ENCODE measurements around the gene KRTAP12-1.
"Not testable (repeated sequence)": the region's sequence is repeated elsewhere in the genome, so short reads cannot be mapped to it uniquely, and the experiment has no call there.

Gene KRTAP12-1

DNA sequence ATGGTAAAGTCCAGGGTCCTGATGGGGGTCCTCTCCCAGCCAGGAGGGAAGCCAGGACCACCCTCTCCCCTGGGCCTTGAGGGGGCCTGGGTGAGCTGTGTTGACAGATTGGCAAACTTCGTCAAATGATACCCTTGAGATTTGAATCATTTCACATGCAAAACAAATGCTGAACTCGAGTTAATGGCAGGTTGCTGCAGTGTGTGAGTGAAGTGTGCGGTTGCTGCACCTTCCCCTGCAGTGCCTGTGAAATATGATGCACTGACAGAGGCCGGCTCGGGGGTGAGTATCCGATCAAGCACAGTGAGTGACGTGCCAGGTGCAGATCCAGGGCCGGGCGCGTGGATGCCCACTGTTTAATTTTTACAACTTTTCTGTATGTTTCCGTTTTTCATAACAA, 5.7 kb upstream of the KRTAP12-1 start:
- H3K27me3 ChIP-seq, result no peaks in the 10 kb centered on the region
- no peaks in the 10 kb centered on the region for H3K4me1 ChIP-seq
- no peak for TF ChIP-seq Cebpa-rat (IDR thresholded peaks at IDR 0.05)
- no peak overlapping the region for H3K9ac ChIP-seq
- H3K36me3 ChIP-seq, result no peaks in the 10 kb centered on the region
- no peak overlapping the region for H3K4me3 ChIP-seq
- no peak overlapping the region for H3K4me2 ChIP-seq
- H3K27ac ChIP-seq, result no peak overlapping the region
- peaks cover 4% of the 10 kb centered on the region for H3K9me3 ChIP-seq
- H4K20me1 ChIP-seq, result no peaks in the 10 kb centered on the region

DNA sequence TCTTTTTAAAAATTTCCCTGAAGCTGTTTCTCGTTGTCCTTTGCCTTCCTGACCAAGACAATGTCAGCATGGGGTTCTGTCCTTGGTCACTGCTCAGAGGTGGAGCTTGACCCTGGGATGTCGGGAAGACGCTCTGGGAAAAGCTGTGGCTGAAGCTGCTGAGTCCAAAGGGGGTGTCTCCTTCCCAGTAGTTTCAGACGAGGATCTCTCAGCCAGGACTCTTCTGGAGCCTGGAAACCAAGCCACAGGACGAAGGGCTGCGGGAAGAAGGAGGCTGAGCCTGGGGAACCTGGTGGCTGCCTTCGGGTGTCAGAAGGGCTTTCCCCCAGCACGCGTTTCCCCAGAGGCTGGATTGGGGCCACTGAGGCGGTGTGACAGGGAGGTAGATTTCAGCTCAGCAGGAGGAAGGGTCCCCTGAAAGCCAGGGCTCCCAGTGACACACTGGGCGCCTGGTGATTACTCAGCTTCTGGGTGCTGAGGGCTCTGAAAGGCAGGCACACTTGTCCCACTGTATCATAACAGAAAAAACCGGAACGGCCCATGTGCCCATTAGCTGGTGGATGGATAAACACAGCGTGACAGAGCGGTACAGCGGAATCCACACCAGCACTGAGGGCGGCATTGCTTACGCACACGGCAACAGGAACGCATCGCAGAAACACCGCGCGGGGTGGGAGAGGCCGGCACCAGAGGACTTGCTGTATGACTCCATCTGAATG, 5.0 kb upstream of the KRTAP12-1 start:
- Histone ChIP-seq H3K4me2 (no peak overlapping the region), H3K27me3 (no peaks in the 10 kb centered on the region), H3K27ac (no peak overlapping the region), H3K9me3 (no peaks in the 10 kb centered on the region), H3K36me3 (no peaks in the 10 kb centered on the region), H3K9ac (0 out of 2 replicates have a peak overlapping the region, but pooled peaks have one; percentile 7), H4K20me1 (no peaks in the 10 kb centered on the region), H3K4me3 (no peak overlapping the region), H3K4me1 (no peaks in the 10 kb centered on the region)
- TF ChIP-seq Cebpa-rat (IDR thresholded peaks at IDR 0.05), result no peak

DNA sequence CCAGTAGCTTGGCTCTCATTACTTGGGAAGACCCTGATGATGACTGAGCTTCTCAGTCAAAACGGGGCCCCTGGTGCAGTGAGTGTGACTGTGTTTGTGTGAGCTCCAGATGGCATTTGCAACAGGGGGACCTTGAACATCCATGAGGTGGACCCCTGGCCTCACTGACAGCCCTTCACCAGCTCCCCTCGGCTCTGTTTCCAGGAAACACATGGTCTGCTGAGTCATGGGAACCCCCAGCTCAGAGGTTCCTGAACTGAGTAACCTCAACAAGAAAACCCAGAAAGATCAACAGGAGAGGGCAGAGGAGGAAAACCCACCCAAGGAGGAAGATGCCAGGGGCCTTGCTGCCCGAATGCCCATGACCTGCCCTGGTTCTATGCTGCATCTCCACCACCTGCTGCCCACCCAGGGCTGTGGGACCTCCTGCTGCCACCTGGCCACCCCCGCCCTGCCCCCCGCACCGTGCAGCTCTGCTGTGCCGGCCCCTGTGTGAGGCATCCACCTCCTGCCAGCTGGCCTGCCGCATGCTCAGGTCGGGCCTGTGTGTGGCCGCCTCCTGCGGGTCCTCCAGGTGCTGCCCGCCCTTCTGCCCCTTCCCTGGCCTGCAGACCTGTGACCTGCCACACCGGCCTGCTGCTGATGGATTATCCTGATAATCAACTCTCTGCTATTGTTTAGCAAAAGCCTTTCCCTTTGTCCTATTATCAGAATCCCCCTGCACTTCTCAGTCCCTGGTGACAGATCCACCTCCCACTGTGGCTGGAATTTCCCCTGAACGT, 4.2 kb upstream of the KRTAP12-1 start:
- Histone ChIP-seq H3K27me3 (no peaks in the 10 kb centered on the region), H3K9ac (no peak overlapping the region), H3K27ac (no peak overlapping the region), H4K20me1 (no peaks in the 10 kb centered on the region), H3K36me3 (no peaks in the 10 kb centered on the region), H3K9me3 (no peaks in the 10 kb centered on the region), H3K4me1 (no peaks in the 10 kb centered on the region), H3K4me2 (no peak overlapping the region), H3K4me3 (no peak overlapping the region)
- no peak for TF ChIP-seq Cebpa-rat (IDR thresholded peaks at IDR 0.05)

DNA sequence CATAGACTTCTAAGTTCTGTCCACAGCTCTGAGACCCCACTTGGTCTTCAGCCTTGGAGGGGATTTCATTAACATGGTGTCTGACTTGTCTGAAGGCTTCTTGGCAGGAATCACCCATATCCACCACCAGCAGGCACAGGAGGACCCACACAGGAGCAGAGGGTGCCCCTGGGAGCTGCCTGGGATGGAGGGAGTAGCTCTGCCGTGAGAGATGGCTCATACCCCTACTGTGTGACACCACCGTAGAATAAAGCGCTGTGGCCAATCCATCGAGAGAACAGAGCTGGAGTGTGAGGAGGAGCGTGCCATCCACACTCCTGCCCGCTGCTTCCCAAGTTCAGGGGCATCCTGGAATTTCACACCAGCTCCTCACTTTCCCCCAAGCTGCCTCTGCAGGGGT, 3.1 kb upstream of the KRTAP12-1 start:
- not testable (repeated sequence) for H3K4me3 ChIP-seq, H3K27ac ChIP-seq, H3K4me2 ChIP-seq, H3K9ac ChIP-seq, H3K4me1 ChIP-seq, H3K36me3 ChIP-seq, H3K27me3 ChIP-seq, H3K9me3 ChIP-seq, H4K20me1 ChIP-seq

DNA sequence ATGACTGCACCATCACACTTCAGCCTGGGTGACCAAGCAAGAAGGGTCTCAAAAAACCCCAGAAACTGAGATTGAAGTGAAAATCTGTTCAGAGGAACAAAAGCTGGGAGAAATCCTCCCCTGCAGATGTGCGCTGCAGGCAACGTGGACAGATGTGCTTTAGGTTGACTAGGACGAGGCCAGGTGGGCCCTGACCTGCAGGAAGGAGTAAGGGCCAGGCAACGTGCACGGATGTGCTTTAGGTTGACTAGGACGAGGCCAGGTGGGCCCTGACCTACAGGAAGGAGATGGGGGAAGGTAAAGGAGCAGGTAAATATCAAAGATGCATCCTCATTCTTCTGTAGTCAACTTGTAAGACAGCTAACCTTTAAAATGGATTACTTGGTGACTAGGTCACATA, 2.5 kb upstream of the KRTAP12-1 start:
- Histone ChIP-seq H3K27ac (no peak overlapping the region), H3K9ac (no peak overlapping the region), H3K36me3 (no peaks in the 10 kb centered on the region), H3K4me3 (no peak overlapping the region), H3K4me2 (no peak overlapping the region), H3K27me3 (no peaks in the 10 kb centered on the region), H4K20me1 (no peaks in the 10 kb centered on the region), H3K4me1 (no peaks in the 10 kb centered on the region), H3K9me3 (no peaks in the 10 kb centered on the region)
- no peak for TF ChIP-seq Cebpa-rat (IDR thresholded peaks at IDR 0.05)

DNA sequence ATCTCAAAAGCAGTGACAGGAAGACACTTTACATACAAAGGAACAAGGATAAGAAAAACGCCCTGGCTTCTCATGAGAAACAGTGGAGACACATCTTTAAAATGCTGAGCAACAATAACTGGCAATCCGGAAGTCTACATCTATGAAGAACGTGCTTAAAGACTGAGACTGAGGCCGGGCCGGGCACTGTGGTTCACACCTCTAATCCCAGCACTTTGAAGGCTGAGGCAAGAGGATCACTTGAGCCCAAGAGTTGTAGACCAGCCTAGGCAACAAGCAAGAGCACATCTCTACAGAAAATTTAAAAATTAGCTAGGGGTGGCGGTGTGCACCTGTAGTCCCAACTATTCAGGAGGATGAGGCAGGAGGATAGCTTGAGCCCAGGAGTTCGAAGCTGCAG, 2.1 kb upstream of the KRTAP12-1 start:
- Histone ChIP-seq H3K27ac (no peak overlapping the region), H3K36me3 (no peaks in the 10 kb centered on the region), H3K4me1 (no peaks in the 10 kb centered on the region), H3K4me2 (no peak overlapping the region), H3K4me3 (no peak overlapping the region), H4K20me1 (no peaks in the 10 kb centered on the region), H3K9me3 (no peaks in the 10 kb centered on the region), H3K9ac (no peak overlapping the region), H3K27me3 (no peaks in the 10 kb centered on the region)
- no peak for TF ChIP-seq Cebpa-rat (IDR thresholded peaks at IDR 0.05)

DNA sequence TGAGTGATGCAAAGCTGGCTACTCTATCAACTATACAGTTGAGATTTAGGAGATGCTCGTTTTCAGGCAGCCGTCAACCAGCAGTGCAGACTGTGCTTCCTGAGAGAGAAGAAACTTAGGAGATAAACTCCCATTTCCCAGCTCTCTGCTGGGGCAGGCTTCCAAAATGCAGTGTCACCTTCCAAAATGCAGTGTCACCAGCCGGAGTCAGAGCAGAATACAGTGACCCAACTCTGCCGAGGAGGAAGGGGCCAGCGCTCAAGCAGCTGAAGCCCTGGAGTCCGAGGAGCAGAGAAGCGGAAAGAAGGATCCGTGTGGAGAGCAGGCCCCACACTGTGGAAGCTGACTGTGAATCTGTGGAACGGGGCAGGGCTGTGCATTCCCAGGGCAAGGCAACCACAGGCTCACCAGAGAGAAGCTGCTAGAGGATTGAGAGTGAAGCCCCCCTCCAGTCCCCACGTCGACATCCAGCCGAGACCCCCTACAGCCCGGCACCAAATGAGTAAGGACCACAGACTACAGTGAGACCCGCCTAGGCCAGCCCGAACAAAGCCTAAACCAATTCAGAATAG, 703 bp upstream of the KRTAP12-1 start:
- Histone ChIP-seq H3K9ac (no peak overlapping the region), H3K27me3 (no peaks in the 10 kb centered on the region), H4K20me1 (no peaks in the 10 kb centered on the region), H3K9me3 (no peaks in the 10 kb centered on the region), H3K4me2 (no peak overlapping the region), H3K36me3 (no peaks in the 10 kb centered on the region), H3K4me1 (no peaks in the 10 kb centered on the region), H3K27ac (no peak overlapping the region), H3K4me3 (no peak overlapping the region)
- TF ChIP-seq Cebpa-rat (IDR thresholded peaks at IDR 0.05), result no peak

DNA sequence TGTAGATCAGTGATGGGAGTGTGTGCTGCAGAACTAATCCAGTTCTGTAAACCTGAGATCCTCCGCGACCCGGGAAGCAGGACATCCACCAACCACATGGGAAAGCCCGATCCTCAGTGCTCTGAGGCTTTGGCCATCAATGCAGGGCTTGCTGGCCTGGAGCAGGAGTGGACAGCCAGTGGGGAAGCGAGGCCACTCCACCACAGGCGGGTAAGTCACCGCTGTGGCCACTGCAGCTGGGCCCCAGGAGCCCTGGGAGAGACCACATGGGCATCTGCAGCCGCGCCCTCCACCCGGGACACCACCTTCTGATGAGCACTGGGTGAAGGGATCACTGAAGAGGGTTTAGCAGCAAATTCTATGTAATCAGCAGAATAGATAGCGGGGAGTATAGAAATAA, 811 bp downstream of the KRTAP12-1 start:
- Histone ChIP-seq H3K36me3 (no peaks in the 10 kb centered on the region), H3K9ac (no peak overlapping the region), H3K27ac (no peak overlapping the region), H3K9me3 (no peaks in the 10 kb centered on the region), H3K27me3 (no peaks in the 10 kb centered on the region), H3K4me3 (no peak overlapping the region), H3K4me2 (no peak overlapping the region), H3K4me1 (no peaks in the 10 kb centered on the region), H4K20me1 (no peaks in the 10 kb centered on the region)
- TF ChIP-seq Cebpa-rat (IDR thresholded peaks at IDR 0.05), result no peak

DNA sequence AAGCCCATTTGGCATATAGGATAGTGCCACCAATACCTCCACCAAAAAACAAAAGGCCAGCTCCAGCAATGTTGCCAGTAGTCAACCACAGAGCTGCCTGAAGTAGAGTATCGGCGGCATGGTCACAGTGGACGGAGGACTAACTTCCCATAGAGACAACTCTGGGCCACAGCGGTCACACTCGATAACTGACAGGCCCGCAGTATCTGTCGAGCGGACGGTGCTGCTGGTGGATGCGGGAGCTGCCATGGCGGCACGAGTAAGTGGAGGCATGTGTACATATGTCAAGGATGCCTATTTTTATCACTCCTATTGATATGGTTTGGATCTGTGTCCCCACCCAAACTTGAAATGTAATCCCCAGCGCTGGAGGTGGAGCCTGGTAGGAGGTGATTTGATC, 4.1 kb downstream of the KRTAP12-1 start:
- Histone ChIP-seq H3K27me3 (no peaks in the 10 kb centered on the region), H3K4me1 (no peaks in the 10 kb centered on the region), H3K36me3 (no peaks in the 10 kb centered on the region), H3K4me2 (no peak overlapping the region), H3K27ac (no peak overlapping the region), H3K9me3 (peaks cover 17% of the 10 kb centered on the region), H3K9ac (no peak overlapping the region), H3K4me3 (no peak overlapping the region), H4K20me1 (no peaks in the 10 kb centered on the region)
- TF ChIP-seq Cebpa-rat (IDR thresholded peaks at IDR 0.05), result no peak

DNA sequence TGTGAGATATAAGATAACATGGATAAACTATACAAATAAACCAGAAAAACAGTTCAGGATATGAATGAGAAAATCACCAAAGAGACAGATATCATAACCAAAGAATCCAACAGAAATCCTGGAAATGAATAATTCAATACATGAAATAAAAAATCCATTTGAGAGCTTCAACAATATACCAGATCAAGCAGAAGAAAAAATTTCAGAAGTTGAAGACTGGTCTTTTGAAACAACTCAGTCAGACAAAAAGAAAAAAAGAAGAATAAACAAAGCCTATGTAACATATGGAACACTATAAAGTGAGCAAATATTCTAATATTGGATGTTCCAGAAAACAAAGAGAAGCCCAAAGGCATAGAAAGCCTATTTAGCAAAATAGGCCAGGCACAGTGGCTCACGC, 10.1 kb downstream of the KRTAP12-1 start:
- H3K9me3 ChIP-seq, result peaks cover 63% of the 10 kb centered on the region
- H3K36me3 ChIP-seq, result no peaks in the 10 kb centered on the region
- H4K20me1 ChIP-seq, result no peaks in the 10 kb centered on the region
- no peak overlapping the region for H3K27ac ChIP-seq
- no peak for TF ChIP-seq Cebpa-rat (IDR thresholded peaks at IDR 0.05)
- no peaks in the 10 kb centered on the region for H3K4me1 ChIP-seq
- no peak overlapping the region for H3K9ac ChIP-seq
- no peaks in the 10 kb centered on the region for H3K27me3 ChIP-seq
- no peak overlapping the region for H3K4me3 ChIP-seq
- no peak overlapping the region for H3K4me2 ChIP-seq

All from BLaER1 (cell line).